OCI-LY7 (cell line): ENCODE results near the gene BACH2. TPM values are rescaled to one million over a fixed set of nuclear protein-coding genes. Genes with fewer than 3 reads are reported as not detected.

Experiments
- BruUV-seq: library from RNA; stranded (reverse); fragments of 400-500 nt; replicated peaks from 2 replicates; lab custom pipeline; 2021; lab: Mats Ljungman, UMichigan
- CTCF ChIA-PET: fragments of 300-600 bp; sonication (Branson Sonifier 250); formaldehyde crosslinking; loops from one replicate; lab custom pipeline; 2022; ENCODE audit warnings: antibody characterized with exemption; ENCODE audit not compliant: unreplicated experiment; lab: Charles Lee
- POLR2A ChIA-PET: fragments of 300-600 bp; sonication (Branson Sonifier 250); formaldehyde crosslinking; loops from one replicate; lab custom pipeline; 2022; ENCODE audit warnings: antibody characterized with exemption; lab: Charles Lee
- DNase-seq: peaks from one replicate; pipeline ENCODE4 v3.0.0-alpha.2; 2015; ENCODE audit warnings: low spot score
- H2AFZ ChIP-seq: fragments of 200-600 bp; sonication (generic), shearing (Covaris generic); 2 replicates; pipeline ENCODE4 v1.6.1; 2014; ENCODE audit warnings: mild to moderate bottlenecking, antibody characterized with exemption, low read length, moderate library complexity
- H3K27ac ChIP-seq: fragments of 200-600 bp; sonication (generic); 2 replicates; pipeline ENCODE4 v1.5.1; 2014; ENCODE audit warnings: mixed run types, low read depth, mild to moderate bottlenecking, moderate library complexity, low read length, inconsistent platforms; ENCODE audit not compliant: poor library complexity, severe bottlenecking
- H3K36me3 ChIP-seq: fragments of 200-600 bp; sonication (generic); 2 replicates; pipeline ENCODE4 v1.6.1; 2014; ENCODE audit warnings: mild to moderate bottlenecking, antibody characterized with exemption, low read length, moderate library complexity, mixed read lengths; ENCODE audit not compliant: insufficient read depth
- H3K4me1 ChIP-seq: fragments of 200-600 bp; sonication (generic); 2 replicates; pipeline ENCODE4 v1.5.1; 2014; ENCODE audit warnings: mild to moderate bottlenecking, low read length; ENCODE audit not compliant: insufficient read depth, poor library complexity, severe bottlenecking
- H3K4me2 ChIP-seq: fragments of 200-600 bp; sonication (generic); 2 replicates; pipeline ENCODE4 v1.6.1; 2014; ENCODE audit warnings: mild to moderate bottlenecking, low read length
- H3K4me3 ChIP-seq: fragments of 200-600 bp; sonication (generic); 2 replicates; pipeline ENCODE4 v1.5.1; 2014; ENCODE audit warnings: mild to moderate bottlenecking, low read depth, low read length; ENCODE audit not compliant: poor library complexity, severe bottlenecking
- H3K79me2 ChIP-seq: fragments of 200-600 bp; sonication (generic); 2 replicates; pipeline ENCODE4 v1.6.1; 2016; ENCODE audit warnings: low read depth, mild to moderate bottlenecking, low read length, moderate library complexity, mixed read lengths; ENCODE audit not compliant: insufficient read depth
- H3K9me2 ChIP-seq: fragments of 200-600 bp; sonication (generic); 2 replicates; pipeline ENCODE4 v1.6.1; 2016; ENCODE audit warnings: mild to moderate bottlenecking, low read length, mixed read lengths; ENCODE audit not compliant: insufficient read depth
- H3K9me3 ChIP-seq: fragments of 200-600 bp; sonication (generic); 2 replicates; pipeline ENCODE4 v1.6.1; 2014; ENCODE audit warnings: mild to moderate bottlenecking, mixed run types, low read length, mixed read lengths
- H4K20me1 ChIP-seq: fragments of 200-600 bp; sonication (generic); 2 replicates; pipeline ENCODE4 v1.6.1; 2014; ENCODE audit warnings: mild to moderate bottlenecking, antibody characterized with exemption, low read length, moderate library complexity, mixed read lengths; ENCODE audit not compliant: insufficient read depth
- CTCF ChIP-seq: fragments of 200-600 bp; sonication (generic); conservative IDR thresholded peaks from 2 replicates; pipeline ENCODE4 v1.5.1; 2014; ENCODE audit warnings: mild to moderate bottlenecking, antibody characterized with exemption, low read length, moderate library complexity, mixed read lengths
- EZH2phosphoT487 ChIP-seq: fragments of 200-600 bp; sonication (generic); IDR thresholded peaks from 2 replicates; pipeline ENCODE4 v1.6.1; 2018; ENCODE audit warnings: low read depth, borderline replicate concordance, mild to moderate bottlenecking, mixed run types, antibody characterized with exemption, low read length, moderate library complexity, mixed read lengths
- intact Hi-C: fragments of 100-400 bp; cut with micrococcal nuclease; formaldehyde crosslinking; loops from one replicate; pipeline ENCODE4 v1.10.0; 2022; ENCODE audit not compliant: unreplicated experiment
- total RNA-seq, 2 experiments: library from RNA; depleted of rRNA in 1 of 2; stranded (reverse); fragments of >200 nt in 1 of 2; shearing (Covaris generic) in 1 of 2; gene quantifications; 2 replicates each; pipeline ENCODE4 v1.2.3, GENCODE V29; 2014 to 2022

BACH2 gene
- total RNA-seq, 2 experiments from 2014 or later: 92.0 to 163 TPM

DNA sequence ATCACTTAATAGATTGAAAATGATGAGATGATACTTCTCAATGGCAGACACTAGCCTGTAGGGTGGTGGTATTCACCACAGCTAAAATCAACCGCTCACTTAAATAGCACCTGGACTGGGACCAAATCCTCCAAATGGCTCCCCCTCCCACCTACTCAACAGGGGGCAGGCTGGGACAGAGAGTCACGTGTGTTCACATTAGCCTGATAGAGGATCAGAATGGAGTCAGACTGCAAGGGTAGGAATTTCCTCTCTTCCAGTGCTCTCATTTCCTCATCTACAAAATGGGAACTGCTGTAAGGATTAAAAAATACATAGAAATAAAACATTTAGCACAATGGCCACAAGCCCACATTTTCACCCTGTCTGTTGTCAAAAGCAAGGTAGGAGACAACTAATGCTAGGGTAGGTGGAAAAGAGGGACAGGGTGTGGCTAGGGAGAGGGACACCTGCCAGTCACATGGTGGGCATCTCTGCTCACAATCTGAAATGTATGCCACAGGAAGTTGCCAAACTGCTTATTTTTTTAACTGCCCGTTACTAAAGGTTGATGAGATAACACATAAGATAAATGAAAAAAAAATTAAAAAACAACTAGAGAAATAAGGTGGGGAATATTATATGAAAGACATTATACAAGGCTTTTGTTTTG lies 55.3 kb downstream of the BACH2 start:
- Histone ChIP-seq H3K9me3 (no peaks in the 10 kb centered on the region), H3K4me2 (no peak overlapping the region), H3K9me2 (no peaks in the 10 kb centered on the region), H3K36me3 (peaks cover 85% of the 10 kb centered on the region), H3K79me2 (peaks cover 91% of the 10 kb centered on the region), H3K27ac (no peak overlapping the region), H3K4me1 (peaks cover 16% of the 10 kb centered on the region), H2AFZ (no peak overlapping the region), H3K4me3 (no peak overlapping the region), H4K20me1 (peaks cover under 1% of the 10 kb centered on the region; the same call in 1 of the 2 replicates)
- CTCF ChIA-PET: no interaction called here
- intact Hi-C loops: no loop called here
- no TSS peak for BruUV-seq
- no peak for DNase-seq
- POLR2A ChIA-PET: interaction anchor here (0.6 to 0.7 kb wide), 2 partner anchors 32 to 1533 kb away, joined by 3 read pairs; no protein-coding TSS in a partner anchor
- no peak for TF ChIP-seq CTCF
- TF ChIP-seq EZH2phosphoT487: no peak

GRCh38 chr6:90238496-90239266 lies 58.0 kb downstream of the BACH2 start:
- no peaks in the 10 kb centered on the region for H3K9me3 ChIP-seq
- H3K4me2 ChIP-seq: no peak overlapping the region
- no peak overlapping the region for H2AFZ ChIP-seq
- H3K79me2 ChIP-seq: peaks cover 90% of the 10 kb centered on the region
- POLR2A ChIA-PET: interaction anchor here (0.5 to 1.0 kb wide), 5 partner anchors 9 to 410 kb away, joined by 3 to 4 read pairs (median 3); no protein-coding TSS in a partner anchor
- peaks cover 34% of the 10 kb centered on the region for H3K4me1 ChIP-seq
- no peak for DNase-seq
- H3K27ac ChIP-seq: no peak overlapping the region
- H3K9me2 ChIP-seq: no peaks in the 10 kb centered on the region
- CTCF ChIA-PET: interaction anchor here (0.6 kb wide), 2 partner anchors 35 to 59 kb away, joined by 3 to 4 read pairs; no protein-coding TSS in a partner anchor
- no peak overlapping the region for H3K4me3 ChIP-seq
- TF ChIP-seq CTCF: no peak
- no peak for TF ChIP-seq EZH2phosphoT487
- H3K36me3 ChIP-seq: peaks cover 78% of the 10 kb centered on the region
- no TSS peak for BruUV-seq
- intact Hi-C loops: no loop called here
- H4K20me1 ChIP-seq: peaks cover 7% of the 10 kb centered on the region
